ENCODE measurements around the gene SNAPC1.
A peak's percentile ranks its signal among the peaks of the same experiment; 100 is the strongest.

Gene SNAPC1

DNA sequence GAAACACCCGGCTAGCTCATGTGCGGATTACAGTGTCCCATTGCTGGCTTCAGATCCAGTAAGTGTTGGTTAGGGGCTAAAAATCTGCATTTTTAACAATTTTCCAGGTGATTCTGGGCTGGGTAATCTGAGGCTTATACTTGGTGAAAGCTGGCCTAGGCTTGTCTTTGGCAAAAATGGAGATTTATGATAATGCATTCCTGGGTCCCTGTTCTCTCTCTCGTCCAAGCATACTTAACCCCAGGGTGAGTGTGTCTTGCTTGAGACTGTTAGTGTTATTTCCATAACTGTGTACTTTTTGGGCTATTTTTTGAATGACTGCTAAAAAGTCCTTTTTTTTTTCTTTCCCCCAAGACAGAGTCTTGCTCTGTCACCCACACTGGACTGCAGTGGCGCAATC, 43.2 kb downstream of the SNAPC1 start:
- peaks cover 0 to 11% of the 10 kb centered on the region in 2 experiments for H3K27me3 ChIP-seq (ENCODE audit: control insufficient read depth in 1 of 2, insufficient read depth in 1 of 2, low read length in 2 of 2)
- no peaks in the 10 kb centered on the region for H3K36me3 ChIP-seq (ENCODE audit: control insufficient read depth in 1 of 2, insufficient read depth in 2 of 2, low read depth in 1 of 2, low read length in 2 of 2)
- no peak overlapping the region for H2BK5ac ChIP-seq (ENCODE audit: low read depth, low read length, poor library complexity, severe bottlenecking)
- no peak overlapping the region for H3K9ac ChIP-seq (ENCODE audit: low read length)
- no peak overlapping the region for H2AFZ ChIP-seq (ENCODE audit: low read depth, low read length)
- no peak overlapping the region for H3K4ac ChIP-seq (ENCODE audit: low read depth in 1 of 2, low read length in 2 of 2)
- DNase-seq, result no peak
- WGBS, result over 99% methylated on average over 3 of the region's 4 CpGs
- H3K27ac ChIP-seq (ENCODE audit: low read length, poor library complexity, severe bottlenecking), result no peak overlapping the region
- no peak overlapping the region for H2BK120ac ChIP-seq (ENCODE audit: low read depth, low read length)
- no peaks in the 10 kb centered on the region for H3K79me1 ChIP-seq (replicated peaks; ENCODE audit: low read length, poor library complexity, severe bottlenecking)
- no peak overlapping the region for H3K4me3 ChIP-seq (ENCODE audit: insufficient read depth in 1 of 2, low read depth in 1 of 2, low read length in 2 of 2)
- peaks cover 4% of the 10 kb centered on the region for H3K4me1 ChIP-seq (ENCODE audit: control insufficient read depth, insufficient read depth, low read depth, low read length)
- H3K4me2 ChIP-seq (ENCODE audit: low read length, poor library complexity, severe bottlenecking), result no peak overlapping the region
- H3K18ac ChIP-seq (ENCODE audit: low read depth in 1 of 2, low read length in 2 of 2), result no peak overlapping the region
- H3K14ac ChIP-seq (ENCODE audit: low read length in 2 of 2), result no peak overlapping the region
- no peaks in the 10 kb centered on the region for H3K9me3 ChIP-seq (ENCODE audit: control insufficient read depth, low read length)
- H4K8ac ChIP-seq (ENCODE audit: low read length), result no peak overlapping the region
- H2AK5ac ChIP-seq (ENCODE audit: low read length, severe bottlenecking), result no peak overlapping the region
- H2BK12ac ChIP-seq (ENCODE audit: low read length in 2 of 2), result no peak overlapping the region
- no peak overlapping the region for H3K23ac ChIP-seq (ENCODE audit: low read length in 2 of 2)
- H2BK15ac ChIP-seq (ENCODE audit: low read depth, poor library complexity, severe bottlenecking), result no peak overlapping the region
- no peak overlapping the region for H4K91ac ChIP-seq (ENCODE audit: low read length)

DNA sequence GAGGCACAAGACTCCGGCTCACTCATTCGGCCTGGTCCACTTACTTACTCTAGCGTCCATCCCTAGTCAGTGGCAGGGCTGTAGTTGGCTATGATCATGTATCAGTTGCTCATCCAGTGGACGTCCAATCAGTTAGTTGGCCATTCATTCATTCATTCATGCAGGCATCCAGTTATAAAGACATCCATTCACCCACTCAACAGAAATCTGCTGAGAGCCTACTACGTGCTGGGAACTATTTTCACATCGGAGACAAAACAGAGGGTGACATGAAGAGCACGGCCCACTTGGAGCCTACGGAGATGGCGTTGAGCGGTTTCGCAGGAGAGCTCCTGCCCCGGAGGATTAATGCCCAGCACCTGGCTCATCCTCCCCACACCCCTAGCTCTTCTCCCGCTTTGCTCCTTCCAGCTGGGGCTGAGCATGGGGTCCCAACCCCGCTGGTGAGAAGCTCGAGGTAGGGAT, 49.7 kb downstream of the SNAPC1 start:
- Histone ChIP-seq H3K79me1 (replicated peaks; ENCODE audit: low read length, poor library complexity, severe bottlenecking) (no peaks in the 10 kb centered on the region), H3K27me3 (ENCODE audit: control insufficient read depth in 1 of 2, insufficient read depth in 1 of 2, low read length in 2 of 2) (peaks cover 24 to 63% of the 10 kb centered on the region in 2 experiments), H3K18ac (ENCODE audit: low read depth in 1 of 2, low read length in 2 of 2) (no peak overlapping the region), H3K9ac (ENCODE audit: low read length) (no peak overlapping the region), H3K14ac (ENCODE audit: low read length in 2 of 2) (no peak overlapping the region), H4K91ac (ENCODE audit: low read length) (no peak overlapping the region), H3K4me1 (ENCODE audit: control insufficient read depth, insufficient read depth, low read depth, low read length) (peaks cover 9% of the 10 kb centered on the region), H2BK5ac (ENCODE audit: low read depth, low read length, poor library complexity, severe bottlenecking) (no peak overlapping the region), H2BK15ac (ENCODE audit: low read depth, poor library complexity, severe bottlenecking) (peak overlapping the region; percentile 6), H2AK5ac (ENCODE audit: low read length, severe bottlenecking) (no peak overlapping the region), H3K9me3 (ENCODE audit: control insufficient read depth, low read length) (no peaks in the 10 kb centered on the region), H3K23ac (ENCODE audit: low read length in 2 of 2) (no peak overlapping the region), H3K4me3 (ENCODE audit: insufficient read depth in 1 of 2, low read depth in 1 of 2, low read length in 2 of 2) (peak overlapping the region; percentile 53 to 72), H3K4me2 (ENCODE audit: low read length, poor library complexity, severe bottlenecking) (peak overlapping the region; percentile 58), H2AFZ (ENCODE audit: low read depth, low read length) (peak overlapping the region; percentile 47), H2BK120ac (ENCODE audit: low read depth, low read length) (no peak overlapping the region), H2BK12ac (ENCODE audit: low read length in 2 of 2) (no peak overlapping the region), H4K8ac (ENCODE audit: low read length) (no peak overlapping the region), H3K27ac (ENCODE audit: low read length, poor library complexity, severe bottlenecking) (no peak overlapping the region), H3K36me3 (ENCODE audit: control insufficient read depth in 1 of 2, insufficient read depth in 2 of 2, low read depth in 1 of 2, low read length in 2 of 2) (peaks cover 0 to 4% of the 10 kb centered on the region in 2 experiments), H3K4ac (ENCODE audit: low read depth in 1 of 2, low read length in 2 of 2) (no peak overlapping the region)
- 60% methylated on average over 14 of the region's 15 CpGs for WGBS
- no peak for DNase-seq

DNA sequence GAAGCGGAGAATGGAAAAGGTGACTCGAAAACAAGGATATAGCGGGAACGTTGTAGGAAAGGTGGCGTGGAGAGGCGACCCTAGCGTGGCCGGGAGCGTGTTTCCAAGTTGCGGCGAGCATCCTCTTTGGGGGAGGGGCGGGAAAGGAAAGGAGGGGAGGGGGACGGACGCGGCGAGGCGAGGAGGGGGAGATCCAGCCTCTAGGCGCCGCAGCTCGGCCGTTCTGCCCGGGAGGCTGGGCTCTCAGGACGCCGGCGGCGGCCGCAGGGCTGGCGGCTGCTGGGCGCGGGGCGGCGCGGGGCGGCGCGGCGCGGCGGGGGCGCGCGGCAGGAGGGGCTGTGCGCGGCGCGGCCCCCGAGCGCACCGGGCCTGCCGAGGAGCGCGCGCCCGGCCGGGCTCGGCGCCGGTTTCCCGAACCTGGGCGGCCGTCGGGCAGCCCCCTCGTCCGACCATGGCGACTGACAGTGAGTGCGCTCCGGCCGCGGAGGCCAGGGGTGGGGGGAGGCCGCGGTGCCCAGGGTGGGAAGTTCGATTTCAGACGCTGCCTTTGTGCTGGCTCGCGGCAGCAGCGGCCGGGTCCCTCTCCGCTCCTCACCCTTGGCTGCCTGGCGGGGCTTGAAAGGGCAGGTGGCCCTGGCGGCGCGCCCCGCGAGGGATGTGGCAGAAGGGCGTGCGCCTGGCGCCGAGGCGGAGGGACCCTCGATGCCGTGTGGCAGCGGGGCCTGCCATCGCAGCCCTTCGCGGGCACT, 50.3 kb downstream of the SNAPC1 start, which contains the start of gene SYT16:
Gene SYT16 (plus strand): TSS at position 357 of the 749 bp plus-strand sequence.
- H3K4ac ChIP-seq (ENCODE audit: low read depth in 1 of 2, low read length in 2 of 2), result peak within 1 kb of the TSS in 1 of 2 experiments; percentile 35
- H3K27ac ChIP-seq (ENCODE audit: low read length, poor library complexity, severe bottlenecking), result no peak within 1 kb of the TSS
- peaks cover 24 to 65% of the 10 kb centered on the region in 2 experiments for H3K27me3 ChIP-seq (ENCODE audit: control insufficient read depth in 1 of 2, insufficient read depth in 1 of 2, low read length in 2 of 2)
- H3K4me3 ChIP-seq (ENCODE audit: insufficient read depth in 1 of 2, low read depth in 1 of 2, low read length in 2 of 2), result peak within 1 kb of the TSS; percentile 72 to 78
- H3K23ac ChIP-seq (ENCODE audit: low read length in 2 of 2), result peak within 1 kb of the TSS in 1 of 2 experiments; percentile 89
- H3K4me2 ChIP-seq (ENCODE audit: low read length, poor library complexity, severe bottlenecking), result peak within 1 kb of the TSS; percentile 95
- 4% methylated on average over 46 of the region's 95 CpGs for WGBS
- no peak within 1 kb of the TSS for H2BK5ac ChIP-seq (ENCODE audit: low read depth, low read length, poor library complexity, severe bottlenecking)
- H3K36me3 ChIP-seq (ENCODE audit: control insufficient read depth in 1 of 2, insufficient read depth in 2 of 2, low read depth in 1 of 2, low read length in 2 of 2), result peaks cover 0 to 4% of the 10 kb centered on the region in 2 experiments
- H3K18ac ChIP-seq (ENCODE audit: low read depth in 1 of 2, low read length in 2 of 2), result peak within 1 kb of the TSS in 1 of 2 experiments; percentile 77
- no peaks in the 10 kb centered on the region for H3K79me1 ChIP-seq (replicated peaks; ENCODE audit: low read length, poor library complexity, severe bottlenecking)
- DNase-seq, result peak; percentile 11
- H2BK15ac ChIP-seq (ENCODE audit: low read depth, poor library complexity, severe bottlenecking), result peak within 1 kb of the TSS; percentile 6
- H4K8ac ChIP-seq (ENCODE audit: low read length), result no peak within 1 kb of the TSS
- no peak within 1 kb of the TSS for H2BK120ac ChIP-seq (ENCODE audit: low read depth, low read length)
- no peak within 1 kb of the TSS for H3K9ac ChIP-seq (ENCODE audit: low read length)
- no peak within 1 kb of the TSS for H2AK5ac ChIP-seq (ENCODE audit: low read length, severe bottlenecking)
- peak within 1 kb of the TSS in 1 of 2 experiments; percentile 92 for H3K14ac ChIP-seq (ENCODE audit: low read length in 2 of 2)
- H2AFZ ChIP-seq (ENCODE audit: low read depth, low read length), result peak within 1 kb of the TSS; percentile 81
- H2BK12ac ChIP-seq (ENCODE audit: low read length in 2 of 2), result peak within 1 kb of the TSS in 1 of 2 experiments; percentile 75
- H4K91ac ChIP-seq (ENCODE audit: low read length), result peak within 1 kb of the TSS; percentile 58
- H3K9me3 ChIP-seq (ENCODE audit: control insufficient read depth, low read length), result peaks cover 3% of the 10 kb centered on the region
- peaks cover 9% of the 10 kb centered on the region for H3K4me1 ChIP-seq (ENCODE audit: control insufficient read depth, insufficient read depth, low read depth, low read length)

DNA sequence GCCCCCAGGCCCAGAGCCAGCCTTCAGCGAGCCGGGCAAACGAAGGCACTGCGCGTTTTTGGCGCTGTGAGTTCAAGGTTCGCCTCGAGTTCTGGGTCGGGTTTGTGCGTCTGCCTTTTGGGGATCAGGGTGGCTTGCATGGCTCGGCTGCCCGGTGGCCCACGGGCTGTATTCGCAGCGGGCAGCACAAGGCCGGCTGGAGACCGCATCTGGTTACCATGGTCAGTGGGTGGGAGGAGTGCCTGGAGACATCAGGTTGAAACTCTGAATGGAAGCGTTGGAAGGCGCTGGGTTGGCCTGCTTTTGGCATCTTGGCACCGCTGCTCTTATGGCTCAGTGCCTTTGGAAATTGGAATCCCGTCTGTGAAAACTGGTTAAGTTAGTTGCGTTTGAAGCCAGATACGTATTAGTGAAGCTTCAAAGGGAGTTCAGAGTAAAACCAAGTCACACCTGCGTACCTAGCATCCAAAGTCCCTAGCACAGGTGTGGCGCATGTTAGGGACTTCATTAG, 50.9 kb downstream of the SNAPC1 start:
- H3K27ac ChIP-seq (ENCODE audit: low read length, poor library complexity, severe bottlenecking), result no peak overlapping the region
- H3K14ac ChIP-seq (ENCODE audit: low read length in 2 of 2), result peak overlapping the region in 1 of 2 experiments; percentile 92
- peak overlapping the region; percentile 95 for H3K4me2 ChIP-seq (ENCODE audit: low read length, poor library complexity, severe bottlenecking)
- H3K9ac ChIP-seq (ENCODE audit: low read length), result no peak overlapping the region
- peak overlapping the region in 1 of 2 experiments; percentile 35 for H3K4ac ChIP-seq (ENCODE audit: low read depth in 1 of 2, low read length in 2 of 2)
- peaks cover 9% of the 10 kb centered on the region for H3K4me1 ChIP-seq (ENCODE audit: control insufficient read depth, insufficient read depth, low read depth, low read length)
- H2AFZ ChIP-seq (ENCODE audit: low read depth, low read length), result peak overlapping the region; percentile 81
- peak overlapping the region; percentile 72 to 78 for H3K4me3 ChIP-seq (ENCODE audit: insufficient read depth in 1 of 2, low read depth in 1 of 2, low read length in 2 of 2)
- no peak overlapping the region for H4K8ac ChIP-seq (ENCODE audit: low read length)
- H2AK5ac ChIP-seq (ENCODE audit: low read length, severe bottlenecking), result no peak overlapping the region
- peak overlapping the region in 1 of 2 experiments; percentile 75 for H2BK12ac ChIP-seq (ENCODE audit: low read length in 2 of 2)
- peaks cover 0 to 4% of the 10 kb centered on the region in 2 experiments for H3K36me3 ChIP-seq (ENCODE audit: control insufficient read depth in 1 of 2, insufficient read depth in 2 of 2, low read depth in 1 of 2, low read length in 2 of 2)
- peak overlapping the region in 1 of 2 experiments; percentile 89 for H3K23ac ChIP-seq (ENCODE audit: low read length in 2 of 2)
- no peaks in the 10 kb centered on the region for H3K79me1 ChIP-seq (replicated peaks; ENCODE audit: low read length, poor library complexity, severe bottlenecking)
- 20% methylated on average over 25 of the region's 25 CpGs for WGBS
- H4K91ac ChIP-seq (ENCODE audit: low read length), result peak overlapping the region; percentile 58
- no peak overlapping the region for H2BK120ac ChIP-seq (ENCODE audit: low read depth, low read length)
- no peak for DNase-seq
- peaks cover 24 to 71% of the 10 kb centered on the region in 2 experiments for H3K27me3 ChIP-seq (ENCODE audit: control insufficient read depth in 1 of 2, insufficient read depth in 1 of 2, low read length in 2 of 2)
- H2BK15ac ChIP-seq (ENCODE audit: low read depth, poor library complexity, severe bottlenecking), result no peak overlapping the region
- H3K9me3 ChIP-seq (ENCODE audit: control insufficient read depth, low read length), result peaks cover 3% of the 10 kb centered on the region
- H2BK5ac ChIP-seq (ENCODE audit: low read depth, low read length, poor library complexity, severe bottlenecking), result no peak overlapping the region
- H3K18ac ChIP-seq (ENCODE audit: low read depth in 1 of 2, low read length in 2 of 2), result peak overlapping the region in 1 of 2 experiments; percentile 77
